Activated CD4-positive, alpha-beta T cell treated with anti-CD3 and anti-CD28 coated beads, Interleukin-2, Interleukin-4, amounts not matched to agents 100 ng/mL and 50 ng/mL, durations not matched to agents 16 hours and 8 hours (primary cell): ENCODE results near the gene MARCHF9.
"Not testable (repeated sequence)": the region's sequence is repeated elsewhere in the genome, so short reads cannot be mapped to it uniquely, and the experiment has no call there.

Experiments used
- DNase-seq: peaks from one replicate; pipeline ENCODE4 v3.0.0-alpha.2; 2020; ENCODE audit warnings: low spot score

The MARCHF9 gene

GRCh38 chr12:57771236-57771872, 16.5 kb downstream of the MARCHF9 start:
- peak; percentile 92 for DNase-seq

- DNase-seq: peak; percentile 97
Observed at GRCh38 chr12:57771873-57772428, 17.0 kb downstream of the MARCHF9 start, which contains the start of gene METTL1. Gene METTL1, minus strand, starts transcription at chr12:57772105. Its CDS starts 22 bp downstream, at chr12:57772083.

GRCh38 chr12:57772429-57773322, 17.8 kb downstream of the MARCHF9 start, which contains the start of gene EEF1AKMT3:
Gene EEF1AKMT3, plus strand, starts transcription at chr12:57772614. Its CDS starts 111 bp downstream, at chr12:57772725.
- peak; percentile 37 for DNase-seq

- DNase-seq: not testable (repeated sequence)
Observed at GRCh38 chr12:57774634-57775033, 19.7 kb downstream of the MARCHF9 start.

GRCh38 chr12:57775044-57775443, 20.1 kb downstream of the MARCHF9 start:
- DNase-seq: no peak

- no peak for DNase-seq
Observed at GRCh38 chr12:57775563-57776246, 20.8 kb downstream of the MARCHF9 start.

GRCh38 chr12:57776247-57776587, 21.3 kb downstream of the MARCHF9 start:
- no peak for DNase-seq

GRCh38 chr12:57777367-57777766, 22.5 kb downstream of the MARCHF9 start:
- DNase-seq: no peak

- no peak for DNase-seq
Observed at GRCh38 chr12:57777911-57778310, 23.0 kb downstream of the MARCHF9 start.

GRCh38 chr12:57779736-57780135, 24.8 kb downstream of the MARCHF9 start:
- DNase-seq: no peak

GRCh38 chr12:57780284-57780897, 25.5 kb downstream of the MARCHF9 start:
- no peak for DNase-seq

- DNase-seq: no peak
Observed at GRCh38 chr12:57781244-57781643, 26.3 kb downstream of the MARCHF9 start.

- DNase-seq: no peak
Observed at GRCh38 chr12:57781801-57782200, 26.9 kb downstream of the MARCHF9 start.

- DNase-seq: no peak
Observed at GRCh38 chr12:57782243-57782607, 27.3 kb downstream of the MARCHF9 start.

- DNase-seq: peak; percentile 95
Observed at GRCh38 chr12:57782608-57783465, 27.9 kb downstream of the MARCHF9 start, which contains the start of gene TSFM. Gene TSFM, plus strand, starts transcription at chr12:57782787. Its CDS starts 15 bp downstream, at chr12:57782802.

- DNase-seq: no peak
Observed at GRCh38 chr12:57783466-57783801, 28.5 kb downstream of the MARCHF9 start.

- no peak for DNase-seq
Observed at GRCh38 chr12:57783861-57784260, 29.0 kb downstream of the MARCHF9 start.

- no peak for DNase-seq
Observed at GRCh38 chr12:57793920-57794319, 39.0 kb downstream of the MARCHF9 start.

GRCh38 chr12:57795354-57795753, 40.5 kb downstream of the MARCHF9 start:
- DNase-seq: no peak

GRCh38 chr12:57796996-57797395, 42.1 kb downstream of the MARCHF9 start:
- DNase-seq: no peak

- DNase-seq: no peak
Observed at GRCh38 chr12:57797933-57798332, 43.0 kb downstream of the MARCHF9 start.
